Measurements from ENCODE around the gene CALHM2.

The CALHM2 gene

GRCh38 chr10:103476046-103476768 lies 24.0 kb upstream of the CALHM2 start:
- ChIA-PET POLR2A (interaction anchor here (0.6 kb wide), 2 partner anchors 467 to 707 kb away, joined by 4 to 5 read pairs; no protein-coding TSS in a partner anchor), CTCF (interaction anchor here (0.7 to 8.4 kb wide), 22 partner anchors 9 to 210 kb away, joined by 3 to 95 read pairs (median 6); partner anchors contain the start of genes CALHM2 and NEURL1)
- peak; percentile 75 for DNase-seq (ENCODE audit: extremely low spot score)
- peak; percentile 66 for TF ChIP-seq CTCF (IDR thresholded peaks at IDR 0.05; ENCODE audit: control extremely low read depth, extremely low read depth, low read depth, missing control alignments)

- TF ChIP-seq CTCF (IDR thresholded peaks at IDR 0.05; ENCODE audit: control extremely low read depth, extremely low read depth, low read depth, missing control alignments), result no peak
- CTCF ChIA-PET, result interaction anchor here (0.9 to 8.4 kb wide), 16 partner anchors 8 to 211 kb away, joined by 3 to 95 read pairs (median 6); partner anchors contain the start of genes CALHM2 and NEURL1
These were observed 23.3 kb upstream of the CALHM2 start for GRCh38 chr10:103475437-103475836.

GRCh38 chr10:103474077-103474476 lies 21.9 kb upstream of the CALHM2 start:
- no peak for TF ChIP-seq CTCF (IDR thresholded peaks at IDR 0.05; ENCODE audit: control extremely low read depth, extremely low read depth, low read depth, missing control alignments)
- CTCF ChIA-PET, result interaction anchor here (1.5 to 8.4 kb wide), 4 partner anchors 9 to 57 kb away, joined by 5 to 95 read pairs (median 29); partner anchors contain the start of gene CALHM2
- POLR2A ChIA-PET, result no interaction called here
- DNase-seq (ENCODE audit: extremely low spot score), result no peak

More at GRCh38 chr10:103475437-103475836, 23.3 kb upstream of the CALHM2 start:
- POLR2A ChIA-PET, result no interaction called here
- no peak for DNase-seq (ENCODE audit: extremely low spot score)

- no peak for TF ChIP-seq CTCF (IDR thresholded peaks at IDR 0.05; ENCODE audit: control extremely low read depth, extremely low read depth, low read depth, missing control alignments)
- no peak for DNase-seq (ENCODE audit: extremely low spot score)
- ChIA-PET CTCF (interaction anchor here (1.0 to 4.4 kb wide), 5 partner anchors 13 to 57 kb away, joined by 3 to 42 read pairs (median 11); partner anchors contain the start of gene CALHM2), POLR2A (no interaction called here)
These were observed 21.1 kb upstream of the CALHM2 start for GRCh38 chr10:103473261-103473671.

GRCh38 chr10:103472005-103472404 lies 19.8 kb upstream of the CALHM2 start:
- no peak for TF ChIP-seq CTCF (IDR thresholded peaks at IDR 0.05; ENCODE audit: control extremely low read depth, extremely low read depth, low read depth, missing control alignments)
- ChIA-PET CTCF (interaction anchor here (1.0 to 2.9 kb wide), 6 partner anchors 9 to 56 kb away, joined by 3 to 15 read pairs (median 4); no protein-coding TSS in a partner anchor), POLR2A (interaction anchor here (0.8 kb wide), 1 partner anchor 55 kb away, joined by 3 read pairs; no protein-coding TSS in a partner anchor)
- DNase-seq (ENCODE audit: extremely low spot score), result peak; percentile 76

DNA sequence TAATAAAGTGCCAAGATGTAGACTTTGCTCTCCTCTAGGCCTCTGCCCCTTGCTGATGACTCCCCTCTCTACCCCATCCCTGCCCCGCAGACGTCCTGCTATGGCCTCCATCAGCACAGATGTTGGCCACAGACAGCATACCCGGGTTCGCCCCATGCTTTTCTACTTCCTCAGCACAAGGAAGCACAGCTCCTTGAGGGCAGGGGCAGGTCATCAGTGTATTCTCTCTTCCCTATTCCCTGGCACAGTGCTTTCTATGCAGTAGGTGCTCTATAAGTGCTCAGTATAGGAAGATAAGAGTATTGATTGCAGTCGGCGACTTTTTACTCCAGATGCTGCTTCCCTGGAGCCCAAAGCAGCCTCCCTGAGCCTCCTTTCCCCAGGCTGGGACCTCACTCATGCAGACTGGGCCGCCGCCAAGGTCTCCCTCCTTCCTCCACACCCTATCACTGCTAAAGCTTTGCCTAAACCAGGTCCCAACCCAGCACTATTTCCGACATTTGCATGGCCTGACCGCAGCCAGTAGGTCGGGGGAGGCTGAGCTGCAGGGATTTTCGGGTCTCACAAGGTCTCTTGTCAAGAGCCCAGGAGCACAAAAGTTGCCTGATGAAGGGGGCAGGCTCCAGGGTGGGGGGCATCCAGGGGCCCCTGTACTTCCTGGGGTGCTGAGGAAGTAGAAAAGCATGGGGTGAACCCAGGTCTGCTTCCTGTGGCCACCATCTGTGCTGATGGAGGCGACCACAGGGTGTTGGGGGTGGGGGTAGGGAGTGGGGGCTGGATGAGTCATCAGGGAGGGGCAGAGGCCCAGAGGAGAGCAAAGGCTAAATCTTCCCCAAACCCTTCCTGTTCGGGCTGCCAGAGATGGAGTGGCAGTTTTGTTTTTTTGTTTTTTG lies 18.8 kb upstream of the CALHM2 start:
- ChIA-PET POLR2A (interaction anchor here (0.5 to 0.8 kb wide), 3 partner anchors 12 to 536 kb away, joined by 3 to 8 read pairs (median 3); partner anchors contain the start of gene CALHM1), CTCF (interaction anchor here (1.5 to 2.9 kb wide), 5 partner anchors 10 to 55 kb away, joined by 3 to 15 read pairs (median 7); no protein-coding TSS in a partner anchor)
- DNase-seq (ENCODE audit: extremely low spot score), result peak; percentile 88
- no peak for TF ChIP-seq CTCF (IDR thresholded peaks at IDR 0.05; ENCODE audit: control extremely low read depth, extremely low read depth, low read depth, missing control alignments)

Data from GM10248 (cell line).